Activated naive CD4-positive, alpha-beta T cell treated with anti-CD3 and anti-CD28 coated beads, Interleukin-2, amount 50 U/mL, for 72 hours (primary cell): ENCODE data around the gene EMILIN1. TPM values are rescaled to one million over a fixed set of nuclear protein-coding genes. Genes with fewer than 3 reads are reported as not detected.

Source experiments
- ATAC-seq, 2 donors: fragments of 150-1000 bp; cut with Tn5 transposase; 2 replicates each; pipeline ENCODE4 v1.10.0; 2021; ENCODE audit warnings: mild to moderate bottlenecking in 2 of 2, moderate library complexity in 2 of 2
- DNase-seq, 2 donors: peaks; one replicate each; pipeline ENCODE4 v3.0.0; 2021 to 2022; ENCODE audit warnings: low spot score in 2 of 2
- H3K27ac Mint-ChIP-seq, 2 donors: one replicate each; pipeline ENCODE4 v1.8.0; 2022; ENCODE audit warnings: mild to moderate bottlenecking in 2 of 2, mixed read lengths in 2 of 2
- H3K36me3 Mint-ChIP-seq, 2 donors: one replicate each; pipeline ENCODE4 v1.8.0; 2022; ENCODE audit warnings: mixed read lengths in 2 of 2
- H3K9me3 Mint-ChIP-seq, 2 donors: one replicate each; pipeline ENCODE4 v1.8.0; 2022; ENCODE audit warnings: mixed read lengths in 2 of 2
- total RNA-seq, 2 donors: library from RNA; stranded (reverse); gene quantifications; one replicate each; pipeline ENCODE4 v1.2.3, GENCODE V29; 2022

Gene EMILIN1
- total RNA-seq, 2 donors from 2014 or later = 0.52 to 0.78 TPM

DNA sequence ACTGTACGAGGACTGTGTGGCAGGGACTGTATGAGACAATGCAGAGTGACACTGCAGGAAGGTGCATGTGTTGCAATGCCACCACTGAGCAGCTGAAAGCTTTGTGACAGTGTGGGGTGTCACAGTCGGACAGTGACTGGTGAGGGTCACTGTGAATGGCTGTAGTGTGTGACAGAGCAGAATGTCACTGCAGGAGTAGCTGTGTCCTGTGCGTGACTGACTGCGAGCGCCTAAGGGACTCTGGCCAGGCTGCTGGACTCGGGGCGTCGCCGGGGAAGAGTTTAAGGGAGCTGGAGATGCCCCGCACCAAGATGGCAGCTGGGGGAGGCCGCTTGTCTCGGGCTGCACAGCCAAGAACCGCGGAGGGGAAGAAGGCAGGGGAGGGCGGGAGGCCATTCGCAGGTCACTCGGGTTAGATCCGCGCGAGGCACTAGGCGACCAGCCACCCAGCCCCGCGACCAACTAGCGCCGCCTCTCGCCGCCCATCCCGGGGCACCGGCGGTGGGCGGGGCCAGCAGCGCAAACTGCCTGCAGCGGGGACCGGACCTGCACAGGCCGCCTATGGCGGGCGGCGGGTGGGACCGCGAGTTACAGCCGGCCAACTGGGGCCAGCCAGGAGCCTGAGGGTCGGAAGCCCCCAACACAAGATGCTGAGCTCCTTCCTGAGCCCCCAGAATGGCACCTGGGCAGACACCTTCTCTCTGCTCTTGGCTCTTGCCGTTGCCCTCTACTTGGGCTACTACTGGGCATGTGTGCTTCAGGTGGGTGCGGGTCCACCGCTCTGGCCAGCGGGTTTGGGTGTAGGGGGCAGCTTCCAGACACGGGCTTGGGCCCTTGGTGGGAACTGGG lies 45.1 kb downstream of the EMILIN1 start, which contains the start of gene ABHD1:
TSS of gene ABHD1 (plus strand) at position 514 of the 849 bp plus-strand sequence. CDS start at position 648, 134 bp downstream.
- peaks cover 0 to 6% of the 10 kb centered on the region in 2 donors for H3K36me3 Mint-ChIP-seq
- H3K27ac Mint-ChIP-seq = peak within 1 kb of the TSS; percentile 30 to 51
- no peaks in the 10 kb centered on the region for H3K9me3 Mint-ChIP-seq
- ATAC-seq (peak; percentile 86 to 87), DNase-seq (peak in 1 of 2 donors; percentile 67)

DNA sequence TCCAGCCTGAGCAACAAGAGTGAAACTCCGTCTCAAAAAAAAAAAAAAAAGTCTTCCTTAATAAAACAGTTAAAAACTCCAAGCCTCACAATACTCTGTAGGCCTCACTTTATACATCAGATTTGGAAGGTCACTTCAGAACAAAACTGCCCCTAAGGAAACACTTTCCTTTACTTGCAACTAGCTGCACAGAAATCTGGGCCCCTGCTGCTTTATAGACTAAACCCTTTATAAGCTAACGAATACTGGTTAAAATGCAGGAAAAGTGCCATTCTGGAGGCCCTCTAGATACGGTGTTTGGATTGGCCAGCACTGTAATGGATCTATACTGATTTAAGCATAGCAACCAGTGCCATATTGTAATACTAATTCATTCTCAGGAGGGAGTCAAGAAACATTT lies 46.7 kb downstream of the EMILIN1 start:
- H3K9me3 Mint-ChIP-seq = no peaks in the 10 kb centered on the region
- no peaks in the 10 kb centered on the region for H3K36me3 Mint-ChIP-seq
- no peak overlapping the region for H3K27ac Mint-ChIP-seq
- DNase-seq = no peak
- ATAC-seq = no peak

DNA sequence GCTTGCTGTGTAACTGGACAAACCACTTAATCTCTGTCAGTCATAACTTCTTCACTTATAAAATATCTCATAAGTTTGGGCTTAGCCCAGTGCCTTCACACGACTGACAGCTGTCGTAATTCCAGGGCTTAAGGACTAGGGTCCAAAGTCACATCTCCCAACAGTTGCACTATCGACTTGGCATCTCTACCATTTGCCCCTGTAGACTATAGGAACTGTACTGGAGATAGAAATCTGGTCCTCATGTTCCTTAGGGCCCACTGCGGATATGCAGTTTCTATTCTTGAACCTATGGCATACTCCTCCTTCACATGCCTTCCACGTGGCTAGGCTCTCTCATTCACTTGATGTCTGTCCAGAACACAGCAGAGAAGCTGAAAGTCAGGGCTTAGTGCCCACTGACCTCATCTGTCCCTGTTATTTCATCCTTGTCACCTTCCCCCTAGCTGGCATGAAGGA lies 47.9 kb downstream of the EMILIN1 start:
- no peaks in the 10 kb centered on the region for H3K9me3 Mint-ChIP-seq
- ATAC-seq (no peak), DNase-seq (no peak)
- H3K27ac Mint-ChIP-seq = no peak overlapping the region
- no peaks in the 10 kb centered on the region for H3K36me3 Mint-ChIP-seq

DNA sequence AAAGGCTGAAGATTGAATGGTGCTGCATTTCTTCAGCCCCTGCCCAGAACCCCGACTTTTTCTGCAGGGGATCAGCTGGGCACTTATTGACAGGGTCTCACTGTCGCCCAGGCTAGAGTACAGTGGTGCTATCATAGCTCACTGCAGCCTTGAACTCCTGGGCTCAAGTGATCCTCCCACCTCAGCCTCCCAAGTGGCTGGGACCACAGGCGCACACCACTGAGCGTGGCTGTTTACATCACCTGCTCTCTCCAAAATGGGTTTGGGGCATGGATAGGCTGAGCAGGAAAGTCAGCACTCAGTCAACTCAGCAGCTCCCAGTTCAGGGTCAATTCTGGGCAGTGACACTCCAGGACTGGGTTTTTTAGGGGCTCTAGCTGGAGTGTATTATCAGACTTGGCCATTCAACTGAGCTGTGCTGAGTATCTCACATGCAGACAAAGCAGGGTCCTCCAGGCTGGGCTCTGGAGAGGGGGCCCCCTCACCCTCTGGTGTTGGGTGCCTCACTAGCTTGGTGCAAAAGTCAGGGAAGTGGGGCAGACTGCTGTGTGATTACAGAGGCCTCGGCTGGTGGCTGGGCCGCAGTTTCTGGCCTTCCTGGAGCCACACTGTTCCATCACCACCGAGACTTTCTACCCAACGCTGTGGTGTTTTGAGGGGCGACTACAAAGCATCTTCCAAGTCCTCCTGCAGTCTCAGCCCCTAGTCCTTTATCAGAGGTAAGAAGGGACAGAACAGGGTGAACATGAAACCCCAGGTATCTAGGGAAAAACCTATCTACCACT lies 49.7 kb downstream of the EMILIN1 start:
- Mint-ChIP-seq H3K36me3 (peaks cover 1 to 2% of the 10 kb centered on the region in 2 donors), H3K27ac (no peak overlapping the region), H3K9me3 (no peaks in the 10 kb centered on the region)
- ATAC-seq (no peak), DNase-seq (no peak)

DNA sequence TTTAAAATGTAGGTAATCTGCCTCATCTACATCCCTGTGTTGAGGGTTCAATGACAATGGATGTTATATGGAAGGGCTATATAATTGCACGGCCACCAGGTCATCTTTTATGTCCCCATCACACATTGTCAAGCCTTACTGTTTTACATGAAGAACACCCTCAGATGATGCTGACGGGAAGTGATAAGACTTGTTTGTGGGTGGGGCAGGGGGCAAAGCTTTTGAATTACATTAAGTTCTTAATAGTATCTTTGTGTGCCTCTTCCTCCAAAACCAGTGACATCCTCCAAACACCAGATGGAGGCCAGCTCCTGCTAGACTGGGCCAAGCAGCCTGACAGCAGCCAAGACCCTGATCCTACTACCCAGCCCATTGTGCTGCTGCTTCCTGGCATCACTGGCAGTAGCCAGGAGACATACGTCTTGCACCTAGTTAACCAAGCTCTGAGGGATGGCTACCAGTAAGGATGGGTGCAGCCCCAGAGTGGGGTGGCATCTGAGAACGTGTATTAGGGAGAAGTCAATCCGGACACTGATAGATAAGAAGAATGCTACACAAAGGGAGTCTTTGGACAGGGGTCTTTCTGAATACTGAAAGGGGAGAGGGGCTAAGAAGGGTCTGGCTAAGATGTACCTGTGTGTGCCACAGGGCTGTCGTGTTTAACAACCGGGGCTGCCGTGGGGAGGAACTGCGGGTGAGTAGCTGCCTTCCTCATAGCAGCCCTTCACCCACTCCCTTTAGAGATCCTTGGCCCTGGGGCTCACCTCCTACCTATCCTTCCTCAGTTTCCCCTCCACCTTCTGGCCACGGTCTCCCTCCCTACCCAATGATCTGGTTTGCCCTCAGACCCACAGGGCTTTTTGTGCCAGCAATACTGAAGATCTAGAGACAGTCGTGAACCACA lies 50.5 kb downstream of the EMILIN1 start:
- DNase-seq = no peak
- peaks cover 8 to 10% of the 10 kb centered on the region in 2 donors for H3K36me3 Mint-ChIP-seq
- H3K9me3 Mint-ChIP-seq = no peaks in the 10 kb centered on the region
- no peak for ATAC-seq
- H3K27ac Mint-ChIP-seq = peak overlapping the region in 1 of 2 donors; percentile 48

DNA sequence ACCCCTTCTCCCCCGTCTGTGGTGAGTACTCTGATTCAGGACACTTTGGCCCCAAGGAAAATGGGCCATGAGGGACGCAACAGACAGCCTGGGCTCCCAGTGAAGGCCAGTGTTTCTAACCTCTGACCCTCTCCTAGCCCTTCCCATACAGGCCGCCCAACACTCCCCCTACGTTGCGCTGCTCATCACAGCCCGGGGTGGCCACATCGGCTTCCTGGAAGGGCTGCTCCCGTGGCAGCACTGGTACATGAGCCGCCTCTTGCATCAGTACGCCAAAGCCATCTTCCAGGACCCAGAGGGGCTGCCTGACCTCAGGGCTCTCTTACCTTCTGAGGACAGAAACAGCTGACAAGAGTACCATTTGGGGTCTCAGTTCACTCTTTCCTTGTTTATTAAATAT lies 52.0 kb downstream of the EMILIN1 start:
- Mint-ChIP-seq H3K9me3 (no peaks in the 10 kb centered on the region), H3K27ac (no peak overlapping the region), H3K36me3 (peaks cover 14 to 16% of the 10 kb centered on the region in 2 donors)
- DNase-seq = no peak
- ATAC-seq = no peak

DNA sequence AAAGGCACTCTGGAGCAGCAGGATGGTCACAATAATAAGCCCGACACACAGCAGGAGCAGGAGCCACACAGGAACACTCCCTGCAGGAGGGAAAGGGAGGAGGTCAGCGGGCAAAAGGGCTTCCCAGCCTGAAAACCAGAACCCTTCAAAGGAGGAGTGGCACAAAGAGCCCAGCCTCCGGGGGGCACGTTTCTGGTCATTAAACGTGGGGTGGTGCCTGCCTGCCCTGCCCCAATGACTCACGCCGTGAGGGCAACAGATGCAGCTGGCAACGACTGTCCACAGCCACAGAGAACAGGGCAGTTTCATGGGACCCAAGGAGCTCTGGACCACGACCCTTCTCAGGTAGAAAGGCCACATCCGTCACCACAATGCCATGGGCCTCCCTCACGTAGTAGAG lies 53.0 kb downstream of the EMILIN1 start:
- Mint-ChIP-seq H3K36me3 (peaks cover 14 to 16% of the 10 kb centered on the region in 2 donors), H3K27ac (peak overlapping the region; percentile 16 to 78), H3K9me3 (no peaks in the 10 kb centered on the region)
- DNase-seq (no peak), ATAC-seq (no peak)

DNA sequence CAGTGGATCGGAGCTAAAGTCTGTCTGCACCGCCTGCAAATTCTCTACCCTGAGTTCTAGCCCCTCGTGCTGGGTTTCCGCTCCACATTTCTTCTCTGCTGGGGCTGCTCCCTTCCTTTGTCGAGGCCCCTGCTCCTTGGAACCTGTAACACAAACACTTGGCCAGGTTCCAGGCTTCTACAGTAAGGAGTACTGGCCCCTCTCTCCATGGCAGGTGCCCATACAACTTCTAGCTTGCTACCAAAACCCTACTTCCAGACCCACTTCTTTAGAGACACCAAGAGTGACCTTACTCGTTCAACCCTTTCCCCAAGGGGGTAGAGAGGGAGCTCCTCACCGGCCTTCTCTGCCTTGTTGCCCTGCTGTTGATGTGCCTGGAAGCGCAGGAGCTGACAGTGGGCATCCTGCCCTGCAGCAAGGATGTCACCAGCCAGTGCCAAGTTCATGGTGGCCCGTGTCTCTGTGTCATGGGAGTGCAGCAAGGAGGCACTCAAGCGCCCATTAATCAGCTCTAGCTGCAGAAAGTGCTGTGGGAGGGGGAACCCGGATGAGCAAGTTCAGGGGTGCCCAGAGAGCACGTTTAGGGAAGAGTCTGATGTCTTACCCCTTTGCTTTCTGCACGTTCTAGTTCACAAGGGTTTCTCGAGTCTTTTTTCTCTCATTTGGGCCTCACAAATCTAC lies 54.9 kb downstream of the EMILIN1 start:
- no peak for ATAC-seq

DNA sequence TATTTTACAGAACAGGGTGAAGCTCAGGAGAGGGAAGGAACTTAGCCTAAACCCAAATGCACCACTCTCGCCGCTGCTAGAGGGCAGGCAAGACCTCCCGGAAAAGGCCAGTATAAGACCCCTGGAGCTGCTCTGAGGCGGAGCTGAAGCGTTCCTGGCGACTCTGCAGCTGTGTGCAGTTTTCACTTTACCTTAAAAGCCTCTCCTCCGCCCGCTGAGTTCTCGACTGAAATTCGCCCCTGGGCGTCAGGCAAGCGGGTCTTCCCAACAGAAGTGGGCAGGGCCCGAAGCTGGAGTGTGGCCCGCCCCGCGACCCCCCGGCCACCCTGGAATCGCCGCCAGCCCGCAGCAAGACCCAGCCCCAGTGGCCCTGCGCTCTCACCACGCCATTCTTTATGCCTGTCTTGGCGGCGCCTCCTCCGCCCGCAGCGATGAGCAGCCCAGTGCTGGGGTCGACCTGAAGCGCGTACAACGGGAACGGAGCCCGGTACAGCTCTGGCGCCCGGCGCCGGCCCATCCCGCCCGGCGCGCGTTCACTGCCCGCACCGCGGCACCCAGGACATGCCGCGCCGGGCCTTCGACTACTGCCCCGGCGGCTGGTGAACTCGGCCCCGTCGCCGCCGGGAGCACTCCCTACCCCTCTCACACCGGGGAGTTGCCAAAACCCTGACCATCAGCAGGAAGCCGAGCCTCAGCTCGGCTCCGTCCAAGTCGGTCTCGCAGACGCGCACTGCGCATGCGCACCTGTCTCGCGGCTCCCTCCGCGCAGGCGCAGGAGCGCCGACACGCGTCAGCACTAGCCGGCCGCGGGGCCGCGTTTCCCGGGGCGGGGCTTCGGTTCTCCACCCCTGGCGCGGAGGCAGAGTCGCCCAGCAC lies 55.7 kb downstream of the EMILIN1 start, which contains the start of gene PREB:
TSS of gene PREB (minus strand) at position 732 of the 876 bp plus-strand sequence. CDS start at position 517, 215 bp downstream.
- Mint-ChIP-seq H3K27ac (peak within 1 kb of the TSS; percentile 91 to 98), H3K36me3 (peaks cover 14 to 16% of the 10 kb centered on the region in 2 donors), H3K9me3 (no peaks in the 10 kb centered on the region)
- ATAC-seq (peak; percentile 96 to 97), DNase-seq (peak; percentile 99 to 100)

More for the DNA sequence above, 54.9 kb downstream of the EMILIN1 start:
- H3K27ac Mint-ChIP-seq = peak overlapping the region; percentile 91
- no peaks in the 10 kb centered on the region for H3K9me3 Mint-ChIP-seq
- DNase-seq = peak in 1 of 2 donors; percentile 30
- peaks cover 14 to 16% of the 10 kb centered on the region in 2 donors for H3K36me3 Mint-ChIP-seq

DNA sequence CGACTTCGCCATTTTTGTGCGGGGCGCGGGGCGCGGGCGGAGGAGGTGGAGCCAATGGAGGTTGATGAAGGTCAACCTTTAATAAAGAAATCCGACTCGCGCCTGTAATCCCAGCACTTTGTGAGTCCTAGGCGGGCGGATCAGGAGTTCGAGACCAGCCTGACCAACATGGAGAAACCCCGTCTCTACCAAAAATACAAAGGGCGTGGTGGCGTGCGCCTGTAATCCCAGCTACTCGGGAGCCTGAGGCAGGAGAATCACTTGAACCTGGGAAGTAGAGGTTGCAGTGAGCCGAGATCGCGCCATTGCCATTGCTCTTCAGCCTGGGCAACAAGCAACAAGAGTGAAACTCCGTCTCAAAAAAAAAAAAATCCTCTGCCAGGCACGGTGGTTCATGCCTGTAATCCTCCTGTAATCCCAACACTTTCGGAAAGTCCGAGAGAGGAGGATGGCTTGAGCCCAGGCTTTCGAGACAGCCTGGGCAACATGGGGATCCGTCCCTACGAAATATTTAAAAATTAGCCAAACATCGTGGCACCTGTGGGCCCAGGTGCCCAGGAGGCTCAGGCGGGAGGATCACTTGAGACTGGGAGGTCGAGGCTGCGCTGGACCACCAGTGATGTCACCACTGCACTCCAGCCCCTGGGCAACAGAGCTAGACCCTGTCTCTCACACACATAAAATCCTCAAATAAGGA lies 56.5 kb downstream of the EMILIN1 start:
- Mint-ChIP-seq H3K9me3 (no peaks in the 10 kb centered on the region), H3K27ac (peak overlapping the region; percentile 82 to 91), H3K36me3 (peaks cover 14 to 16% of the 10 kb centered on the region in 2 donors)
- DNase-seq (no peak), ATAC-seq (no peak)

DNA sequence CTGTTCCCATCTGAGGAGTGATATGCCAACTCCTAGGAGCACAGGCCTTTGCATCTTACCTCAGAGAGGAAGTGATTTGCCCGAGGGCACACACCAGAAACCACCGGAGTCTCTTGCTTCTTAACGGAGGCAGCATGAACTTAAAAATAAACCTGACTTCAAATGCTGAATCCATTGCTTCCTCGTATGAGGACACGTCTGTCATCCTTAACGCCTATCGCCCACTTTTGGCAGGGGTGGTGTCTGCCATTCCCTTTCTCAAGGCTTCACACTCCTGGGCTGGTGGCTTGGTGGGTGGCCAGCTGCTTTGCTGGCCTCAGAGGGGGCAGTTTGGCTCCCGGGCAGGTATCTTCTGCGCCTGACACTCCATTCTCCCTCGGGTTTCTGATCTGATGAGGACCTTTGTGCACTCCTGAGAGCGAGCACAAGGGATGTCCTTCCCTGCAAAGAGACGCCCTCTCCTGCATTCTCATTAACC lies 57.1 kb downstream of the EMILIN1 start:
- DNase-seq = no peak
- Mint-ChIP-seq H3K36me3 (peaks cover 14 to 16% of the 10 kb centered on the region in 2 donors), H3K9me3 (no peaks in the 10 kb centered on the region), H3K27ac (peak overlapping the region; percentile 82 to 91)
- no peak for ATAC-seq
